IMR-90 (cell line): Measurements from ENCODE around the gene CYB561D2. TPM values are rescaled to one million over a fixed set of nuclear protein-coding genes. Genes with fewer than 3 reads are reported as not detected.

Source experiments
- polyA plus RNA-seq, 3 experiments: library from polyadenylated mRNA; depleted of rRNA; stranded (reverse); fragments of >200 nt; gene quantifications; 2 replicates each; pipeline ENCODE4 v1.2.3, GENCODE V29; 2012; ENCODE audit warnings: low replicate concordance in 1 of 3
- total RNA-seq: library from RNA; depleted of rRNA; stranded (reverse); fragments of >200 nt; gene quantifications from 2 replicates; pipeline ENCODE4 v1.2.3, GENCODE V29; 2012; rRNA removed

The CYB561D2 gene
- total and polyA plus RNA-seq, 2 of the 4 experiments (the other 2 are of a cell fraction) = 29.2 to 31.7 TPM

Other genes starting within 250 kb of the CYB561D2 start
- 7.3 and 9.2 TPM in 2 replicates for gene SEMA3F, start 195.5 kb upstream of the CYB561D2 start, total RNA-seq
- 23.3 and 26.7 TPM in 2 replicates for gene SEMA3F, start 195.5 kb upstream of the CYB561D2 start, polyA plus RNA-seq (2012; rRNA removed)
- not detected in 2 replicates for gene GNAT1, start 159.3 kb upstream of the CYB561D2 start, total RNA-seq
- gene GNAT1, start 159.3 kb upstream of the CYB561D2 start, polyA plus RNA-seq (2012; rRNA removed) = 0.04 TPM in 1 of 2 replicates, not detected in the other
- gene SLC38A3, start 145.6 kb upstream of the CYB561D2 start, total RNA-seq = 0.36 TPM in 1 of 2 replicates, not detected in the other
- gene SLC38A3, start 145.6 kb upstream of the CYB561D2 start, polyA plus RNA-seq (2012; rRNA removed) = 0.12 and 0.36 TPM in 2 replicates
- gene GNAI2, start 114.7 kb upstream of the CYB561D2 start, total RNA-seq = 816 and 867 TPM in 2 replicates
- 1,079 and 1,150 TPM in 2 replicates for gene GNAI2, start 114.7 kb upstream of the CYB561D2 start, polyA plus RNA-seq (2012; rRNA removed)
- 3.9 and 4.3 TPM in 2 replicates for gene SEMA3B, start 81.7 kb upstream of the CYB561D2 start, total RNA-seq
- gene SEMA3B, start 81.7 kb upstream of the CYB561D2 start, polyA plus RNA-seq (2012; rRNA removed) = 29.3 and 34.3 TPM in 2 replicates
- under 0.01 TPM in 2 replicates for gene LSMEM2, start 71.8 kb upstream of the CYB561D2 start, total RNA-seq
- not detected in 2 replicates for gene LSMEM2, start 71.8 kb upstream of the CYB561D2 start, polyA plus RNA-seq (2012; rRNA removed)
- gene IFRD2, start 58.4 kb upstream of the CYB561D2 start, total RNA-seq = 48.6 and 52.7 TPM in 2 replicates
- 79.1 and 85.2 TPM in 2 replicates for gene IFRD2, start 58.4 kb upstream of the CYB561D2 start, polyA plus RNA-seq (2012; rRNA removed)
- gene HYAL3, start 51.5 kb upstream of the CYB561D2 start, total RNA-seq = 2.2 and 2.7 TPM in 2 replicates
- 5.7 and 7.6 TPM in 2 replicates for gene HYAL3, start 51.5 kb upstream of the CYB561D2 start, polyA plus RNA-seq (2012; rRNA removed)
- 3.1 and 5.0 TPM in 2 replicates for gene NAA80, start 51.5 kb upstream of the CYB561D2 start, total RNA-seq
- gene NAA80, start 51.5 kb upstream of the CYB561D2 start, polyA plus RNA-seq (2012; rRNA removed) = 14.2 and 14.4 TPM in 2 replicates
- gene HYAL1, start 47.3 kb upstream of the CYB561D2 start, total RNA-seq = under 0.01 and 0.36 TPM in 2 replicates
- 0.29 and 0.32 TPM in 2 replicates for gene HYAL1, start 47.3 kb upstream of the CYB561D2 start, polyA plus RNA-seq (2012; rRNA removed)
- 53.6 and 56.8 TPM in 2 replicates for gene HYAL2, start 28.1 kb upstream of the CYB561D2 start, total RNA-seq
- 104 and 114 TPM in 2 replicates for gene HYAL2, start 28.1 kb upstream of the CYB561D2 start, polyA plus RNA-seq (2012; rRNA removed)
- gene TUSC2, start 22.6 kb upstream of the CYB561D2 start, total RNA-seq = 13.4 and 14.2 TPM in 2 replicates
- gene TUSC2, start 22.6 kb upstream of the CYB561D2 start, polyA plus RNA-seq (2012; rRNA removed) = 24.0 and 24.8 TPM in 2 replicates
- gene RASSF1, start 10.0 kb upstream of the CYB561D2 start, total RNA-seq = 17.4 and 18.3 TPM in 2 replicates
- 53.4 and 55.6 TPM in 2 replicates for gene RASSF1, start 10.0 kb upstream of the CYB561D2 start, polyA plus RNA-seq (2012; rRNA removed)
- 0.83 and 1.1 TPM in 2 replicates for gene ZMYND10, start 5.1 kb upstream of the CYB561D2 start, total RNA-seq
- 1.1 and 1.4 TPM in 2 replicates for gene ZMYND10, start 5.1 kb upstream of the CYB561D2 start, polyA plus RNA-seq (2012; rRNA removed)
- gene NPRL2, start 87 bp upstream of the CYB561D2 start, total RNA-seq = 27.5 and 38.7 TPM in 2 replicates
- gene NPRL2, start 87 bp upstream of the CYB561D2 start, polyA plus RNA-seq (2012; rRNA removed) = 38.3 and 38.5 TPM in 2 replicates
- 35.3 and 35.6 TPM in 2 replicates for gene TMEM115, start 8.7 kb downstream of the CYB561D2 start, total RNA-seq
- gene TMEM115, start 8.7 kb downstream of the CYB561D2 start, polyA plus RNA-seq (2012; rRNA removed) = 47.3 and 54.3 TPM in 2 replicates
- gene CACNA2D2, start 152.8 kb downstream of the CYB561D2 start, total RNA-seq = not detected in 2 replicates
- gene CACNA2D2, start 152.8 kb downstream of the CYB561D2 start, polyA plus RNA-seq (2012; rRNA removed) = 0.11 and 0.15 TPM in 2 replicates
- gene C3orf18, start 216.9 kb downstream of the CYB561D2 start, total RNA-seq = 6.8 and 6.9 TPM in 2 replicates
- 10.6 and 10.9 TPM in 2 replicates for gene C3orf18, start 216.9 kb downstream of the CYB561D2 start, polyA plus RNA-seq (2012; rRNA removed)
- 12.5 and 17.2 TPM in 2 replicates for gene HEMK1, start 218.7 kb downstream of the CYB561D2 start, total RNA-seq
- 20.6 and 20.8 TPM in 2 replicates for gene HEMK1, start 218.7 kb downstream of the CYB561D2 start, polyA plus RNA-seq (2012; rRNA removed)